ENCODE results near the gene SYNDIG1L.
A peak's percentile ranks its signal among the peaks of the same experiment; 100 is the strongest.
"Not testable (repeated sequence)": the region's sequence is repeated elsewhere in the genome, so short reads cannot be mapped to it uniquely, and the experiment has no call there.

The SYNDIG1L gene

GRCh38 chr14:74426202-74426582 is at the start of gene SYNDIG1L:
SYNDIG1L (minus strand) TSS chr14:74426210; CDS start chr14:74409744, 16,466 bp downstream.
- no peak for DNase-seq (ENCODE audit: low read depth in 2 of 3, low spot score in 1 of 3)

GRCh38 chr14:74475678-74476077 is 49.7 kb upstream of the SYNDIG1L start:
- no peak for DNase-seq (ENCODE audit: low read depth in 2 of 3, low spot score in 1 of 3)

DNA sequence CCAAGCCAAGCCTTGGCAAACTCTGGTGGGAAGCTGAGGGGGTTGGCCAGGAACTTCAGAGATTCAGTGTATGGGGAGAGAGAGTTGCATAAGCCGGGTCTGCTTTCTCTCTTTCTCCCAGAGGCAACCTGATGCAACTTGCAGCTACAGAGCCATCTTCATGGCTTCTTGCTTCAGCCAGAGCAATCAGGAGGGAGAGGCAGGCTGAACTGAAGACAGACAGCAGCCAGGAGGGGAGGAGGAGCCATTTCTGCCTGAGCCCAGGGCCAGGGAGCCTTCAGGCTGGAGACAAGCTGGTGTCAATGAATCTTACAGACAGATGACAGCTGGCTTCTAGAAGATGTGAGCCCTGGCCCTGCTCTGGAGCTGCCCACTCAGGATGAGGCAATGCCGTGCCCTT is 48.4 kb upstream of the SYNDIG1L start:
- no peak for DNase-seq (ENCODE audit: low read depth in 2 of 3, low spot score in 1 of 3)

DNA sequence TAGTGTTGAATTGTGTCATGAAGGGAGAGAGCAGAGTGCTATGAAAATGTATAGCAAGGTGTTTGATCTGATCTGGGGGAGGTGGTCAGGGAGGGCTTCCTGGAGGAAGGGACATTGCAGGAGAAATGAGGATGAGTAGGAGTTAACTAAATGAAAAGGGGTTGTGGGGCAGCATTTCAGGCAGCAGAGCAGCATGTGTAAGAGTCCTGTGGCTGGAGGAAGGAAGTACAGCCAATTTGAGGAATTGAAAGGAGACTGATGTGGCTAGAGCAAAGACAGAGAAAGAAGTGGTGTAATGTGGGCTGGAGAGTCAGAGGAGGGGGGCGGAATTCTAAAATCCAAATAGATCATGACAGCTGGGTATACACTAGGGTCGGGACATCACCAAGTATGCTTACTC is 46.6 kb upstream of the SYNDIG1L start:
- no peak for DNase-seq (ENCODE audit: low read depth in 2 of 3, low spot score in 1 of 3)

DNA sequence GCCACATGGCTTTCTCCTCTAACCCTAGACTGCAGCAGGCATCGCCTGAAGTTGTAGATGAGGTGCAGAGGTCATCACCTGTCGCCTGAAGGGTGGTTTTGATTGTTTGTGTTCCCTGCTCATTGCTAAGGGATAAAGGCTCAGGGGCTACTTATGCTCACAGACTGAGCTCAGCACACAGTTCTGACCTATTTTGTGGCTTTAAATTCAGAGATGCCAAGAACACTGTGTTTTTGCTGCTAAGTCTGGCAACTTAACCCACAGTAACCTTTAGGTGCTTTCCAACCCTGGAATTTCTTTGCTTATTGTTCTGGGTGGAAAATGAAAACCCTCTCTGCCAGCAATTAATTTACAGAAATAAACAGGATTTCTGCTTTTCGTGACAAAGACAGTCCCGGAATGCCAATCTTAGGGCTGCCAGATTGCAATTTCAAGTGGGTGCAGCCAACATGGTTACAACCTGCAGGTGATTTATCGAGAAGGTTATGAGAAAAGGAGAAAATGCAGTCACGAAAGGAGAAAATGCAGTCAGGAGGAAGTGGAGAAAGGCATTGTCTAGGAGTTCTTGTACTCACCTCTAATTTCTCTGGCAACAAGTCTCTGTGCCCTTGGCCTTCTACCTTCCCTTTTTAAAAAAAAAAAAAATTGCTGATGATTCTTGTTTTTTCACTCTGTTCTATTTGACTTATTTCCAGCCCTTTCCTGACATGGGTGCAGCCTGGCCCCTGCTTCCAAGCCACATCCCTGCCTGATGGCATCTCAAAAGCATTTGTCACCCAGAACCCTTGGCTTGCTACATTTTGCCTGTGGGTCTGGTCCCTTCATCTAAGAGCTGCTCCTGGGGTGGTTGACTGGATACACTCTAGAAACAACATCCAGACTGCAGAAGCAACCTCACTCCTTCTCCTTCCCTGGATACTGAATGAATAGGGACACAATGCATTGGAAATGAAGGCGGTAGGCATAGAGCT is 43.8 kb upstream of the SYNDIG1L start:
- DNase-seq (ENCODE audit: low read depth in 2 of 3, low spot score in 1 of 3), result no peak

GRCh38 chr14:74468513-74468912 is 42.5 kb upstream of the SYNDIG1L start:
- DNase-seq (ENCODE audit: low read depth in 2 of 3, low spot score in 1 of 3), result no peak

GRCh38 chr14:74465335-74465734 is 39.3 kb upstream of the SYNDIG1L start:
- no peak for DNase-seq (ENCODE audit: low read depth in 2 of 3, low spot score in 1 of 3)

DNA sequence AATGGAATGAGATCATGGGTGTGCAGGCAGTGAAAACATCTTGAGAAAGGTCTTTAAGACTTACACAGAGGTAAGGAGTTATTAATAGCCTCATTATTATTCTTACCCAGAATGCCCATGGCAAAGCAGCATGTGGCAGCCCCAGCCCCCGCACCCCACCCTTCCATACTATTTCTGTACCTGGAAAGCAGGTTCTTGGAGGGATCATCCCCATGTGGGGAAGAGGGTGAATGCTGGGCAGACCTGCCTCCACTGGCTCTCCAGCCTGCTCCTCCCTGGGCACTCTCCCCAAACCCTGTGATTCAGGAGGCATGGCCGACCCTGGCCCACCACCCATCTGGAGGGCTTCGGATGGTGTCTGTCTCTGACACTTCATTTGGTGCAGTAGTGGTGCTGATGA is 38.8 kb upstream of the SYNDIG1L start:
- DNase-seq (ENCODE audit: low read depth in 2 of 3, low spot score in 1 of 3), result no peak

DNA sequence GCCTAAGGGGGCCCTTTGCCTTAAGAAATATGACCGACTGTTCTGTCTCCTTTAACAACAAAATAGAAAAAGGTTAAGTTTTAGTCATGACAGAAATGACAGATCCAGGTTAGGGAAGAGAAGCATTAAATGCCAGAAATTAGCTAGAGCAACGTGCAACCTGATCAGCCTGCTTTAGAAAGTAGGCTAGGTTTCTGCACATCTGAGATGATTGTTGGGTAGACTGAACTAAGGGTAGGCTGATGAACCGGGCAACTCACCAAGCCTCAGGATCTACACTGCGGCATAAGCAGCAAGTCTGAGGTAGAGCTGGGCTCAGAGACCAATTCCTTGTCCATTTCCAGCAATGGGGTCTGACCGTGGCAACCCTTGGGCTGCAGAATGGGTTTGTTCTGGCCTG is 37.7 kb upstream of the SYNDIG1L start:
- DNase-seq (ENCODE audit: low read depth in 2 of 3, low spot score in 1 of 3), result no peak

GRCh38 chr14:74462993-74463392 is 37.0 kb upstream of the SYNDIG1L start:
- no peak for DNase-seq (ENCODE audit: low read depth in 2 of 3, low spot score in 1 of 3)

DNA sequence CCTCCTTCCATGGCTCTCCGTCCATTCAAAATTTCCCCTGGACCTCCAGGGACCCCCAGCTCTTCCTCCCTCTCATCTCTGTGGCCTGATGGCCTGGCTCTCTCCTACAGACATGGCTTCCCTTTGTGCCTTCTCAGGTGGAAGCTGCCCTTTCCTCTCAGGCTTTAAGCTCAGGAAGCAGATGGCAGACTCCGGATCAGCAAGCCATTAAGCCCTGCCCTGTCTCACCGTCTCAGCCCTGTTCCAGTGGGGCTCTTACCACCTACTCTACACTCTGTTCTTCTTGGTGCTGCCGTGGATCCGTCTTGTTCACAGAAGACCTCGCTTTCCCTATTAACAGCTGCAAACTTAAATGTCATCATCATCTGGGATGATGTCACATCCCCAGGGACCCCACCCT is 34.0 kb upstream of the SYNDIG1L start:
- DNase-seq (ENCODE audit: low read depth in 2 of 3, low spot score in 1 of 3), result no peak

DNA sequence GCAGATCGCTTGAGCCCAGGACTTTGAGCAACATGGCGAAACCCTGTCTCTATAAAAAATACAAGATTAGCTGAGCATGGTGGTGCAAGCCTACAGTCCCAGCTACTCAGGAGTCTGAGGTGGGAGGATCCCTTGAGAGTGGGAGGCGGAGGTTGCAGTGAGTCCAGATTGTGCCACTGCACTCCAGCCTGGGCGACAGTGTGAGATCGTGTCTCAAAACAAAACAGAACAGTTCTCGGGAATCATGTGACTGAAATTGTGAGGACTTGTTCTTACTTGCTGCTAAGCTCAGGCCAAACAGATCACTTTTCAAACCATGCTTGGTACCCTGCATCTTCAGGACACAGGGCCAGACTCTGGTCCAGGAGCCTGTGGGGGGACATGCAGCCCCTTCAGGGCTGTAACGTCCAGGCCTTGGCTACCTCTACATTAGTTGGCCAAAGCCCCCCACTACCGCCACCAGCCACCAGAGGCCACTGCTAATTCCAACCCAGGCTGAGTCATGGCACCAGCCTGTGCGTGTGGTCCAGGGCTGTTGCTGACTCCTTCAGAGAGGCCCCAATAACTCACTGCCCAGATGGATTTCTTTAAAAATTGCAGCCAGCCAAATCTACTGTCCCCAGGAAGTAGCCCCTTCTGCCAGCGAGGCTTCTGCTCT is 33.4 kb upstream of the SYNDIG1L start:
- DNase-seq (ENCODE audit: low read depth in 2 of 3, low spot score in 1 of 3), result peak; percentile 2 to 11 (median 5)

DNA sequence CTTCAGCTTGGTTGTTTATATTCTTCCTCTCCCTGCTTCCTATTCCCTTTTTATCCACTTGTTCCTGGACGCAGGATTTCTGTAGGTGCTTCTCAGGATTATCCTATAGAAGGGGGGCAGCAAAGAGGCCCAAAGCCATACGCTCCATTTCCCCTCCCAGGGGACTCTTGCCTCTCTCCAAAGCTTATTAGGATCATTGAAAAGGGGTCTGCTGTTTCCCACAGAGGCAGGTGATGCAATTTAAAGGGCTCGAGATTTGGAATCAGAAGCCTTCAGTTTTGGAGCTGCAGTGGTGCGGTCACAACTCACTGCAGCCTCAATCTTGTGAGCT is 31.5 kb upstream of the SYNDIG1L start:
- no peak for DNase-seq (ENCODE audit: low read depth in 2 of 3, low spot score in 1 of 3)

GRCh38 chr14:74456684-74457564 is 30.9 kb upstream of the SYNDIG1L start:
- DNase-seq (ENCODE audit: low read depth in 2 of 3, low spot score in 1 of 3), result no peak

DNA sequence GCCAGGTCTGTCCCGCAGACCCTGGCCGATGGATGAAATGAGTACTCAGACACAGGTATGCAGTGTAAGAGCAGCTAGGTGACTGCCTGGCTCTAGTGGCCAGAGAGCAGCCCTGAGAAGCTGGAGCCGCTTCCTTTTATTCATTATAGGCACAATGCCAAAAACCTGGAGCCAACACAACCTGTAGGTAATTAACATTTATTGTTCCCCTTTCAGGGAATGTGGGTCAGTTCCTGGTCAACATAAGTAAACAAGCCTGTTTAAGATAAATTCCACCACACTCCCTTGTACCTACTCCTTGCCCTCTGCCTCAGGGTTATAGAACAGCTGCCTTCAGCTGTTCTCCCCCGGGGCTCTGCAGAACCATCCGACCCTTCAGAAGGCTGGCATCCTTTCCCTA is 28.4 kb upstream of the SYNDIG1L start:
- DNase-seq (ENCODE audit: low read depth in 2 of 3, low spot score in 1 of 3), result not testable (repeated sequence)

- DNase-seq (ENCODE audit: low read depth in 2 of 3, low spot score in 1 of 3), result no peak
Measured at GRCh38 chr14:74444866-74445265, 18.9 kb upstream of the SYNDIG1L start.

DNA sequence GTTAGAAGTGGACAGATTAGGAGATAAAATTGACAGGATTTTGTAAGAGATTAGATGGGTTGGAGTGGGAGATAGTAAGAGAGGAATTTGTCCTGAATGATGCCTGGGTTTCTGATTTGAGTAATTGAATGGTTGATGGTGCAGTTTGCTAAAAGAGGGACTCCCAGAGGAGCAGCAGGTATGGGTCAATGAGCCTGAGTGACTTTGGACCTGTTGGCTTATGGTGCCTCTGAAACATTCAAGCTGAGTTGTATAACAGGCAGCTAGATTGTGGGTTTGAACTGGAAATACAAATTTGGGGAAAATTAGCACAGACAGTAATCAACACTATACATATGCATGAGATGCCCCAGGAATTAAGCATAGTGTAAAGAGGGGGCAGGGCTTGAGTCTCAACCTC is 16.7 kb upstream of the SYNDIG1L start:
- DNase-seq (ENCODE audit: low read depth in 2 of 3, low spot score in 1 of 3), result no peak

DNA sequence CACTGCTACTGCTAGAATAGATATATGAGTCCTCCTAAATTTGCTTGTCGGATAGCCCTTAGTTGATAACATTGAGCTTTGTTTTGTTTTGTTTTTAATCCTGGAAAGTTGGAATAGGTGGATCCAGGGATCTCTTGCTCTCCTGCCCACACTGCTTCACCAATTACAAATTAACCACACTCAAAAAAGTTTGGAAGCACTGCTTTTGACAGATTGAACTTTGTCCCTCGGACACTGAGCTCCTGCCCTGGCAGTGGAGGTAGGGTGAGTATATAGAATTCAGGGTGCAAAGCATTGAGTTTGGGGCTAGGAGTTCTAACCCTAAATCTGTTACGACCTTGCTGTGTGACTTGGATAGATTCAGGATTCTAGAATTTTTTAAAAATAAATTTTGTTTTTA is 15.1 kb upstream of the SYNDIG1L start:
- no peak for DNase-seq (ENCODE audit: low read depth in 2 of 3, low spot score in 1 of 3)

- DNase-seq (ENCODE audit: low read depth in 2 of 3, low spot score in 1 of 3), result no peak
Measured at GRCh38 chr14:74438351-74438915, 12.4 kb upstream of the SYNDIG1L start.

GRCh38 chr14:74437496-74438053 is 11.6 kb upstream of the SYNDIG1L start:
- no peak for DNase-seq (ENCODE audit: low read depth in 2 of 3, low spot score in 1 of 3)

DNA sequence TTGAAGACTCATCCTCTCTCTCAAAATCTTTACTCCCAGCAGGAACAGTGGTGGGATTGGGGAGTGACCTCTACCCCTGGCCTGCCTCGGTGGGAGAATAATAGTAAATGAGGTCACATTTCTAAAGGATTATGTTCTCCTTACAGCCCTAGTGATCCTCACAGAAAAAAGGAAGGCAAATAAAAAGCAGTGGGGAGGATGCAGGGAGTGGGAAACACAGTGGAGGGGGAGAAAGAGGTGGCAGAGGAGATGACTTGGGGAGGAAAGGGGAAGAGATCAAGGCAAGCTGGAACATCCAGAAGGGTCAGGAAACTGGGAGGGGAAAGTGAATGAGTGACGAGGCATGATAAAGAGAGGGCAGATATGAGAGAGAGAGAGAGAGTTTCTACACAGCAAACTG is 8.3 kb upstream of the SYNDIG1L start:
- no peak for DNase-seq (ENCODE audit: low read depth in 2 of 3, low spot score in 1 of 3)
